HG03159 (cell line): ENCODE data around the gene VWA7.

Experiments
- ATAC-seq: cut with Tn5 transposase; IDR thresholded peaks from one replicate; pipeline ENCODE4 v1.9.1; 2021; ENCODE audit warnings: mild to moderate bottlenecking, moderate library complexity; ENCODE audit not compliant: unreplicated experiment

The VWA7 gene

DNA sequence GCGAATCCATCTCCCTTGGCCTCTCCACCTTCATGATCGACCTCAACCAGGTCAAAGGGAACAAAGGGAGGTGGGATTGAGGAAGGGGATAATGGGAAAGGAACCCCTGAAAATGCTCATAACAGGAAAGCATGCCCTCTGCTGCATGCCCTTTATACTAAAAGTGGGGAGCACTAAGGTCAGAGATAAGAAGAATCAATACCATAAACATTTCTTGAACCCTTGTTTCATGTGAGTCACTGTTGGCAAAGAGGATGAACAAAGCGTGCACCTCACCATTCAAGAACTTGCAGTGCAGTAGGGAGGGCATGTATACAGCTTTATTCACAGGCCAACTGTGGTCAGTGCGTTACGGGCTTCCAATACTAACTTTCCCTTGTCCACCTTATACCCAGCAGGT, 16.3 kb downstream of the VWA7 start:
- no peak for ATAC-seq

DNA sequence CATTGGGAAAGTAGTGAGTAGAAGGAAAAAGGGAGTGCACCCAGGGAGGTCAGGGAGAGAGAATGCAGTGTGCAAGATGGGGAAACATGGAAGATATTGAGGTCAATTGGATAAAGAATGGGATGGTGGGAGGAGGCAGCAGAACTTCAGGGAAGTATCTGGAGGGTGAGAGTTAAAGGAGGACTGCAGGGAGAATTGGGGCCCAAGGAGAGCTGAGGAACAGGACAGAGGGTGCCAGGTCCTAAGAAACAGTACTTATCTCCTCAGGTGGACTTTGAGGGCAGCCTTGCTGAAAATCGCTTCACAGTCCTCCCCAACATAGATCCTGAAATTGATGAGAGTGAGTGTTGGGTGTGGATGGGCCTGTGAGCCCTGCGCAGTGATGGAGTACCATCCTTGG, 18.8 kb downstream of the VWA7 start:
- ATAC-seq: no peak

DNA sequence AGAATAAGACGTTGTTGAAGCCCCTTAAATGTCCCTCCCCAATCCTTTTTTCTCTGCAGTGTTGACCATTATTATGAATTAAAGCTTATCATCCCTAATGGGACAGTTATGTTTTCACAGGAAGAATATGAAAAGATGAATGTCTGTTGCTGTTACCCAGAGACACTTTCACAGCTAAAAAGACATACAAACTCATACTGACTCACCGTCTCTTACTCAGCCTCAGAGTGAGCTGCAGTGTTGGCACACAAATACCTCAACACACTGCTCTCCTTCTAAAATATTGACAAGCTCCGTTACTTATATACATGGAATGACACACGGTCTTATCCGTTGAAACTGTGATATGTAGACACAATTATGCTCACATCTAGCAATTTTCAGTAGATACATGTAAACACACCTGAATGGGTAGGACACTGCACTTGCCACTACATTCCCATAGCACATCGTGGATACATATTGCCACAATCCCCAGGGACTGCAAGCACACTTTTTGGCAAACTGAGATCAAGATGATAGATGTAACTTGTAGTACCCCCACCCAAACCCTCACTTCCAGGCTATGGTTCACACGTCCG, 24.3 kb downstream of the VWA7 start:
- ATAC-seq: no peak

DNA sequence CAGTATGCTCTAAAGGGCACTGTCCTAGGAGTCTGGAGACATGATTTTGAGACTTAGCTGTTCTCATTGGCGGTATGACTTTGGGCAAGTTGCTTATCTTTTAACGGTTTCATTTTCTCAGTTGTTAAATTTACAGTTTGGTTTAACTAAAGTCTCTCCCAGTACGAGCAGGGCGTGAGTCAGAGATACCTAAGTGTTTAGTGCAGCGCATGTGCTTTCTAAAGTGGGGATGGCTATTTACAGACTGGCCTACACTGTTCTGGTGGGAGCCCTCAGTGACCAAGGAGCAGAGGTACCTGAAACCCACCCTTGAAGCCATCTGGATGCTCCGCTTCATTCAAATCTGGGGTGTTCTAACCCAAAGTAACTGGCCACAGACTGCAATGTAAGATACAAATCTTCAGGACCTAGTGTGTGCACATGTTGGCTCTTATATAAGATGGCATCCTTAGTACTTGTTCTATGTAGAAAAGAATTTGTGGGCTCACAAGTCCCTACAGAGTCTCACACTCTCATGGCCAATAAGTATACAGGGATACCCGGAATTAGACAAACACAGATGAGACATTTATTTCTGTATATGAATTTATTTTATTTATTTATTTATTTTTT, 26.6 kb downstream of the VWA7 start:
- ATAC-seq: no peak

DNA sequence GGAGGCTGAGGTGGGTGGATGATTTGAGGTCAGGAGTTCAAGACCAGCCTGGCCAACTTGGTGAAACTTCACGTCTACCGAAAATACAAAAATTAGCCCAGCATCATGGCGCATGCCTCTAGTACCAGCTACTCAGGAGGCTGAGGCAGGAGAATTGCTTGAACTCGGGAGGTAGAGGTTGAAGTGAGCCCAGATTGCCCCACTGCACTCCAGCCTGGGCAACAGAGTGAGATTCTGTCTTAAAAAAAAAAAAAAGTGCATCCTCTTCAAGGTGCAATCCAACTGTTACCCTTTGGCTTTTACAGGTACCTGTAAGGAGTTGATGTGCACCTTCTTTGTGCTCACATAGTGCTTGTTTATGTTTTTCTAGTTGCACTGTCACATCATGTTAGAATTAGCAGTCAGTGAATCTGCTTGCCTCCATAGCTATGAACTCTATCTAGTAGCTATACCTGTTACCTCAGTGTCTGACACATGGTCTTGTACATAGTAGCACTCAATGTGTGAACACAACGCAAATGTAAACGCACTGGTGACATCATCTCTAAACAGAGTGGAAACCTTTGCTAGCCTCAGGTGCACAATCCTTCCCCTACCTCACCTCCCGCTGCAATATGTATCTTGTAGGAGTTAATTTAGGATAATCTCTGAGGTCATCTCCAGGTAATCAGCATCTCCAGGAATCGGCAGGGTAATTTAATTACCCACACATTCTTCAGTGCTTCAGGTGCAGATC, 27.7 kb downstream of the VWA7 start:
- ATAC-seq: no peak

DNA sequence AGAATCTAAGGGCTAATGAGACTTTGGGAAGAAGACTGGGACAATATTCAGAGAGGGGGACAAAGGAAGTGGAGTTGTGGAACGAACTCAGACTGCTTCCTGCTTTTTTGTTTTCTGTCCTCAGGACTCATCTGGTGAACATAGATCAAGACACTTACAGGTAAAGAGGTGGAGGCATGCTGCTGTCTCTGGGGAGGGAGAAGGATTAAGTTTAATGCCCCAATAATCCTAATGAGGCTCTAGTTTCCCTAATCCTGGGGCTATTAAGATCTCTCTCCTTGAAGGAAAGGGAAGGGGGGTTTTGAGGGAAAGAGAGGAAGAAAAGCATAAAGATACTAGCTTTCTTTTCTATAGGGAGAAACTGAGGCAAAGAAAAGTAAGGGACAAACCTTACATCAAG, 32.7 kb downstream of the VWA7 start:
- no peak for ATAC-seq

DNA sequence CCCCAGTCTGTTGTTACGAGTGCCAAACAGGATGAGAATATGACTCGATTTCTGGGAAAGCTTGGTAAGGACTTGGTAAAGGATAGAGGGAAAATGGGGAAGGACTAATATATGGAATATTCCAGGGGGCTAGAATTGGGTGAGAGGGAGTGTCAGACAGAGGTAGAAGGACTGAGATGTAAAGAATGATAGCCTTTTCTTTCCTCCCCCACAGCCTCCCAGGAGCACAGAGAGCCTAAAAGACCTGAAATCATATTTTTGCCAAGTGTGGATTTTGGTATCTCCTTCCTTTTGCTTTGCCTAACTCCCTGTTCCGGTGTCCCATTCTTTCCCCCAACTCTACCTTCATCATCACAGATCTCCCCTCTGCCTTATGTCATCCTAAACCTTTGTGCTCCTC, 34.2 kb downstream of the VWA7 start:
- no peak for ATAC-seq

DNA sequence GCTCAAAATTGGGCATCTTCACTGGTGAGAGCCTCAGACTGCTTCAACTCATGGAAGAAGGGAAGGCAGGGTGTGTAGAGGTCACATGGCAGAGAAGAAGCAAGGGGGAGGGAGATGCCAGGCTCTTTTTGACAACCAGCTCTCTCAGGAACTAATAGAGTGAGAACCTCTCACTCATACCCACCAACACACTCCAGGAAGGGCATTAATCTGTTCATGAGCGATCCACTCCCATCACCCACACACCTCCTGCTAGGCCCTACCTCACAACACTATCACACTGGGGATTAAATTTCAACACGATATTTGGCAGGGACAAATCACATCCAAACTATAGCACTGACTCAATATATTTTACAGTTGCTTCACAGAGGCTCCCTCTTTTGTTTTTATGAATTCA, 35.3 kb downstream of the VWA7 start:
- ATAC-seq: no peak

DNA sequence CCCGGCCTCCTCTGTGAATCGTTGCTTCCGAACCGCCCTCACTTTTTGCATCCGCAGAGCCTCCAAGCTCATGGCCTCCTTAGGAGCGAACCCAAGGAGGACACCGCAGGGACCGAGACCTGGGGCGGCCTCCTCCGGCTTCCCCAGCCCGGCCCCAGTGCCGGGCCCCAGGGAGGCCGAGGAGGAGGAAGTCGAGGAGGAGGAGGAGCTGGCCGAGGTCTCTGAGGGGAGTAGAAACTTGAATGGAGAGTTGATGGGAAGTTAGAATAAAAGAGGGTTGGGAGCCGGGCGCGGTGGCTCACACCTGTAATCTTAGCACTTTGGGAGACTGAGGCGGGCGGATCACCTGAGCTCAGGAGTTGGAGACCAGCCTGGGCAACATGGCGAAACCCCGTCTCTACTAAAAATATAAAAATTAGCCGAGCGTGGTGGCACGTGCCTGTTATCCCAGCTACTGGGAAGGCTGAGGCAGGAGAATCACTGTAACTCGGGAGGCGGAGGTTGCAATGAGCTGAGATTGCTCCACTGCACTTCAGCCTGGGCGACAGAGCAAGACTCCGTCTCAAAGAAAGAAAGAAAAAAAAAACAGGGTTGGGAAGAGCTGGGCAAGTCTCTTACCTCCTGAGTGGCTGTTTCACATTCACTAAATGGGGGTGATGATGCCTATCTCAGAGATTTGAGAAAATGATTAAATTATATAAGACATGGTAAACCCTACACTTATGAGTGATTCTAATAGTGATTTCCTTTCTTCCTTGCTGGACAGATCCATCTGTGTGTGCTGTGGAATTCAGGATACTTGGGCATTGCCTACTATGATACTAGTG, 36.5 kb downstream of the VWA7 start:
- ATAC-seq: no peak

DNA sequence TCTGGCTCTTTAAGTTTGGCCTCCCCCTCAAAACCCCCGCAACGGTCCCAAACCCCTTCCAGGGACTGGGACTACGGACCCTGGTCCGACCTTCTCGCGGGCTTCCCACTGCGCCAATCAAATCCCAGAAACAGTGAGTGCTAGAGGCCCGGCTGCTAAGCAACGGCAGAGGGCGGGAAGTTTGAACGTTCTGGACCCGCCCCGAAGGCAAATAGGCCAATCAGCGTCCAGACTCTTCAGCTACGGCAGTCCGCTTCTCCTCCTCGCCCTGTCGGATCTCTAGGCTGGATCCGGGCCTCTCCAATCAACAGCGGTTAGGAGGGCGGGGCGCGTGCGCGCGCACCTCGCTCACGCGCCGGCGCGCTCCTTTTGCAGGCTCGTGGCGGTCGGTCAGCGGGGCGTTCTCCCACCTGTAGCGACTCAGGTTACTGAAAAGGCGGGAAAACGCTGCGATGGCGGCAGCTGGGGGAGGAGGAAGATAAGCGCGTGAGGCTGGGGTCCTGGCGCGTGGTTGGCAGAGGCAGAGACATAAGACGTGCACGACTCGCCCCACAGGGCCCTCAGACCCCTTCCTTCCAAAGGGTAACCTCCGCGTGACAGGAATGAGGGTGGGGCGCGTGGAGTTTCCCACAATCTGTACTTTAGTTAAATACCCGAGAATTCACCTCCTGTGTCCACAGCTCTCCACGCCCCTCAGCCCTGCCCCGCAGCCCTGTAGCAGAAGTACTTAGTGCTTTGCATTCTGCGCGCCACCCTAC, 37.3 kb downstream of the VWA7 start, which contains the start of gene MSH5:
TSS of gene MSH5 (plus strand) at position 367 of the 758 bp plus-strand sequence. CDS start 462 bp downstream, outside the sequence.
- ATAC-seq: peak; percentile 60

DNA sequence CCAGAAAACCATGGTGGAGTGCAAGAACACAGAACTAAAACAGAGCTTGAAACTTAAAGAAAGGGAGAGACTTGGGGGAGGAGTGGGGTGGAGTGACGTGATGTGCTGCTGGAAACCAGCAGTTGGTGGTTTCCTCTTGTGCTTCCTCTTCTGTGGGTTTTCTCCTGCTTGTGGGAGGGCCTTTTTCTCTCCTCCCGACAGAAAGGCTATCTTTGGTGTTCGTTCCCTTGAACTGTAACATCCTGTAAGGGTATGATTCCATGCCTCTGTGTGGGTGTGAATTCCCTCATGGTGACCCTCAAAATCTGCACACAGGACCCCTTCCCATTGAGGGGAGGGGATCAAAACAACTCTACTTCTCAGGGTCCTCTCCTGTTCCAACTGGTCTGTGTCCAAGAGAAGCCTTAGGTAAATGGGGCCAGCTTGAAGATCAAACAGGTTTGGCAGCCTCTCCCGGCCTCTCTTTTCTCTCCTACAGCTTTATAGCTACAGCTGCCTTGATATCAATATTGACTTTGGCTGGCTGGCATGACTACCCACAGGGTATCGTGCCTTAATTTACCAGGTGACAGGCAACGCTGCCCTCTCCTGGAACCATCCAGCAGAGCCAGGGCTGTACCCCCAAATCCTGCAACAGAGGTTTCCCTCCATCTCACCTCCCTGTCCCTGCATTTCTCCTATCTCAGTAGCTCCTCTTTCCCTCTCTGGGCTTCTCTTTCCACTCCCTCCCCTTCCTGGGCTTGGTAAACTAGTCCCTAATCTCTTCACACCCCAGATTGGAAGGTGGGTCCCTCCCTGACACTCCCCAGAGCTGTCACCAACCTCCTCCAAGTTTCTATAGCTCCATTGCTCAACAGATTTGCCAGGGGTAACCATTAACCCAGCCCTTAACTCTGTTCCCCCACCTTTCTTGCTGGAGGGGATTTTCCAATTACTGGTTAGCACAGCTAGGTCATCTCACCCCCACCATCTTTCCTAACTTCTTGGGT, 38.8 kb downstream of the VWA7 start:
- ATAC-seq: peak; percentile 23

DNA sequence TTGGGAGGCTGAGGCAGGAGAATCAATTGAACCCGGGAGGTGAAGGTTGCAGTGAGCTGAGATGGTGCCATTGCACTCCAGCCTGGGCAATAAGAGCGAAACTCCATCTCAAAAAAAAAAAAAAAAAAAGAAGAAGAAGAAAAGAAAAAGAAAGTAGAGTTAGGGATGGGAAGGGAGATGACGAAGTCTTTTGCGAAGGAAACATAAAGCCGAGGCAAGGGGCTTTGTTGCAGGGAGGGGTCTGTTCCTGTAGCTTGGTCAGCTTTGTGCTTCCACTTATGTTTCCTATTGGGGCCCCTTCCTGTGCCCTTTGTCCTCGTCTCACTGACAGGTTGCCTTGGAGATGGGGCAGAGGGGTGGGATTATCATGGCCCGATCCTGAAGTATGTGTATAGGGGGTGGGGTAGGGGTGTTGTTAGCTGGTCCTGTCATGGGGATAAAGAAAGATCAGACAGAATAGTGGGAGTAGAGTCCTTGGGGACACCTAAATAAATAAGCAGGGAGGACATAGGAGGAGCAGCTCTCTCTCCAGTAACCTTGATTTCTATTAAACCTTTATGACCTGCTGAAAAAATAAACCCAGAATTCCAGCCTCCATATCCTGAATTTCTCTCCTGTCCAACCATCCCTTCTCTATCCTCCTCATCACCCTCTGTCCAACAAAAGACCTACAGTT, 39.7 kb downstream of the VWA7 start:
- no peak for ATAC-seq

DNA sequence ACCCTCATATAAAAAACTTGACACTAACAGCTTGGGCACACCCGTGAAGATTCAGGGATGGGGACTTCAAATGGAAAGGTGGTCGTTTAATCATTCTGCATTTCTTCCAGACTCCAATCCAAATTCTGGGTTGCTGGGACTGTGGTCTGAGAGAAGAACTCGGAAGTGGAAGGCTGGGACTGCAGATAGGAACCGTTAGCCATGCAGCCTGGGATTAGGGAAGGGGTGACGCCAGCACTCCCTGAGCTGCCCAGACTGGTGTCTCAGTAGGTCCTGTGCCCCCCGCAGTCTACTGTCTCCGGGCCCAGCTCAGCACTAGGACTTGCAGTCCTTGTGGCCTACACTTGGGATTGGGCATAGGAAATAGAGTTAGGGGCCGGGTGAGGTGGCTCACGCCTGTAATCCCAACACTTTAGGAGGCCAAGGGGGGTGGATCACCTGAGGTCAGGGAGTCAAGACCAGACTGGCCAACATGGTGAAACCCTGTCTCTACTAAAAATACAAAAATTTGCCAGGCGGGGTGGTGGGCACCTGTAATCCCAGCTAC, 40.3 kb downstream of the VWA7 start:
- ATAC-seq: no peak

DNA sequence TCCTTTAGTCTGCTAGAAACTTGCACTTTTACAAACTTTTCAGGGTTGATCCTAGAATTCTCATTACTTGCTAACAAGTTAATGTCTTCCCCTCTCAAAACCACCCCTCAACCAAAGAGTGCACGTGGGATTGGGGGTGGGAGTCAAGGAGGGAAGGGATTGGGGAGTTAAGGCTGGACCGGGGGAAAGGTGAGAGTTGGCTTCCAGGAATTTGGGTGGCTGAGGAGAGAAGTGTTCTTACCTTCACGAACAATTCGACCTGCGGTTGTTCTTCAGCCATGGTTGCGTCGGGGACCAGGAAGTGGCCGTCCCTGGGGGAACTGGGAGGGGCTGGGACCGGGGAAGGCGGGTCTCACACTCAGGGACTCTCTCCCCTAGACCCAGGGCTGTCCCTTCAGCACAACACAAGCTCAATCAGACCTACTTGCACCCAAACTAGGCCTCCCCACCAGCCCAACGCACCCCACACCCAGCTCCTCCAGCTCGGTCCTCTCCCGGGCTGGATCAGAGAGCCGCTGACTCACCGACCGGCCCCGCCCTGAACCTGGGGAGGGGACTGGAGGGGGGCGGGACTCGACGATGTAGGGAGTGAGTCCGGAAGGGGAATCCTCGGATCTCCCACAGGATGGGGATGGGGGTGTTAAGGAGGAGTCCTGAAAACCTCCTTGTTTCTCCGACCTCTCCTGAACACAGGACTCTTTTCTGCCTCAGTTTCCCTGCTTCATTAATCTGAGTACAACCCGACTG, 40.9 kb downstream of the VWA7 start, which contains the start of gene CLIC1:
TSS of gene CLIC1 (minus strand) at position 510 of the 747 bp plus-strand sequence. CDS start at position 280, 230 bp downstream.
- no peak for ATAC-seq

DNA sequence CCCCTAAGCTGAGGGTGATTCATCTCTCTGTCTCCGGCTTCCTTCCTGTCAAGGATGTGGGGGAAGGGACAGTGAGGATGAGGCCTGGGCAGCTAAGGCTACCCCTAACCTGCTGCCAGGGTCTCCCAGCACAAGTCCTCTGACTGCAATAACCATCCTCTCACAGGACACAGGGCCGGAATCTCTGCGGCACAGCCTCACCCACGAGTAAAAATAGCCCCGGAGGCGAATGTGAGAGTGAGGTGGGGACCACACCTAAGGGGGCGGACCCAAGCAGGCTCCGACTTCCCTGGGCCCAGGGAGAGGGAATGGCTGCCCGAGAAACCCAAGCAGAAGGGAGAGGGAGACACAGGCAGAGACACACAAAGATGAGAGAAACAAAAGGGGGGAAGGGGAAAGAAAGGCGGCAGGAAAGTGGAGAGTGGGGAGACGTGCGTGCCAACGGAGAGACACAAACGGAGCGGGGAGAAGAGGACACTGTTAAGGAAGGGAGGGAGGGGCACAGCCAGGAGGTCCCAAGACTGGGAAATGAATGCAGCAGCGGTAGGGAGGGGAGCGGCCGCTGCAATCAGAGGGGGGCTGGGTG, 42.2 kb downstream of the VWA7 start:
- no peak for ATAC-seq

DNA sequence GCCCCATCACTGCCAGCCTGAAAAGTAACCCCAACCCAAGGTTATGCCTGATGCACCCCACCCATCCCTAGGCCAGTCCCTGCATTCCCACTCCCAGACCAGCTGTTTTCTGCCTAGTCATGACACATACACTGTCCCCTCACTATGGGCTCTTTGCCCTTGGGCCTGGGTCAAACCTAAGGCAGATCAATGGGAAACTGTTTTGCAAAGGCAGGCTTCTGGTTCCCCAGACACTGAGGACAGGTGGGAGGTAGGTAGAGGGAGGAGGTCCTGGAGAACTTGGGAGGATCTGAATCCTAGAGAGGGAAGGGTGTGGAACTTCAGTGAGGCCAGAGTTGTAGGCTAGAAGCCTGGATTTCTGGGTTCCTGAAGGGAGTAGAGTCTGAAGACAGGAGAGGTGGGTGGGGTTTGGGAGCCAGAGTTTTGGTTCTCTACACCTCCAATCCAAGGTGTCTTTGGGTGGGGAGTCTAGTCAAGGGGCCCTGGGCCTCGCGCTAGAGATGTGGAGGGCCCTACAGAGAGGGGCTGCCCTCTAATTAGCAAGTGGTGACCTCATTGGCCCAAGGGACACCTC, 42.8 kb downstream of the VWA7 start:
- ATAC-seq: no peak

DNA sequence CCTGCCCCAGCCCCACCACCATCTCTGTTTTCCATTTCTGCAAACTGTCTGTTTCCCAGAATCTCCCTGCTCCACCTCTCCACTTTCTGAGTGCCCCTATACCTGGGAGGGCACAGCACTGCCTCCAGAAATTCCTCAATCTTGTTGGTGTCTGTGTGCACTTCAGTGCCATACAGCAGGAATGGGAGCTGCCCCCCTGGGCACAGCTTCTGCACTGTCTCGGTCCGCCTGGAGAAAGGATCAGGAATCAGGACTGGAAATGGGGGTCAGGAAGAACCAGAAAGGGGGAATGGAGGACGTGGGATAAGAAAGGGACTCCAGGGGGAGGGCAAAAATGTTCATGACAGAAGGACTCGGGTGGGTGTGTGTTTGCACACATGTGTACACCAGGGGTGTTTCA, 43.4 kb downstream of the VWA7 start:
- ATAC-seq: no peak
